Measurements from ENCODE around the gene VSIG8.

Gene VSIG8

GRCh38 chr1:159859767-159860322, 2.6 kb downstream of the VSIG8 start:
- Histone ChIP-seq H3K79me1 (replicated peaks; ENCODE audit: low read length, poor library complexity, severe bottlenecking) (no peaks in the 10 kb centered on the region), H3K23ac (ENCODE audit: low read length in 2 of 2) (no peak overlapping the region), H2BK15ac (ENCODE audit: low read depth, poor library complexity, severe bottlenecking) (peak overlapping the region; percentile 7), H2BK12ac (ENCODE audit: low read length in 2 of 2) (no peak overlapping the region), H3K14ac (ENCODE audit: low read length in 2 of 2) (no peak overlapping the region), H3K36me3 (ENCODE audit: control insufficient read depth in 1 of 2, insufficient read depth in 2 of 2, low read depth in 1 of 2, low read length in 2 of 2) (peaks cover 0 to 16% of the 10 kb centered on the region in 2 experiments), H4K8ac (ENCODE audit: low read length) (no peak overlapping the region), H3K4me1 (ENCODE audit: control insufficient read depth, insufficient read depth, low read depth, low read length) (peaks cover 18% of the 10 kb centered on the region), H3K4me3 (ENCODE audit: insufficient read depth in 1 of 2, low read depth in 1 of 2, low read length in 2 of 2) (no peak overlapping the region), H2AK5ac (ENCODE audit: low read length, severe bottlenecking) (no peak overlapping the region), H3K18ac (ENCODE audit: low read depth in 1 of 2, low read length in 2 of 2) (no peak overlapping the region), H3K9ac (ENCODE audit: low read length) (no peak overlapping the region), H3K4me2 (ENCODE audit: low read length, poor library complexity, severe bottlenecking) (no peak overlapping the region), H2BK5ac (ENCODE audit: low read depth, low read length, poor library complexity, severe bottlenecking) (no peak overlapping the region), H2BK120ac (ENCODE audit: low read depth, low read length) (no peak overlapping the region), H3K9me3 (ENCODE audit: control insufficient read depth, low read length) (no peaks in the 10 kb centered on the region), H3K4ac (ENCODE audit: low read depth in 1 of 2, low read length in 2 of 2) (no peak overlapping the region), H2AFZ (ENCODE audit: low read depth, low read length) (no peak overlapping the region), H3K27me3 (ENCODE audit: control insufficient read depth in 1 of 2, insufficient read depth in 1 of 2, low read length in 2 of 2) (no peaks in the 10 kb centered on the region), H3K27ac (ENCODE audit: low read length, poor library complexity, severe bottlenecking) (no peak overlapping the region), H4K91ac (ENCODE audit: low read length) (no peak overlapping the region)
- DNase-seq, result no peak
- WGBS, result 88% methylated on average over 7 of the region's 7 CpGs

- no peak overlapping the region for H3K4me3 ChIP-seq (ENCODE audit: insufficient read depth in 1 of 2, low read depth in 1 of 2, low read length in 2 of 2)
- no peak overlapping the region for H3K9ac ChIP-seq (ENCODE audit: low read length)
- no peak overlapping the region for H2BK12ac ChIP-seq (ENCODE audit: low read length in 2 of 2)
- no peaks in the 10 kb centered on the region for H3K79me1 ChIP-seq (replicated peaks; ENCODE audit: low read length, poor library complexity, severe bottlenecking)
- peak overlapping the region; percentile 35 for H4K91ac ChIP-seq (ENCODE audit: low read length)
- H3K9me3 ChIP-seq (ENCODE audit: control insufficient read depth, low read length), result no peaks in the 10 kb centered on the region
- H3K27me3 ChIP-seq (ENCODE audit: control insufficient read depth in 1 of 2, insufficient read depth in 1 of 2, low read length in 2 of 2), result no peaks in the 10 kb centered on the region
- H3K4ac ChIP-seq (ENCODE audit: low read depth in 1 of 2, low read length in 2 of 2), result no peak overlapping the region
- H2BK5ac ChIP-seq (ENCODE audit: low read depth, low read length, poor library complexity, severe bottlenecking), result no peak overlapping the region
- H3K14ac ChIP-seq (ENCODE audit: low read length in 2 of 2), result no peak overlapping the region
- H2AK5ac ChIP-seq (ENCODE audit: low read length, severe bottlenecking), result no peak overlapping the region
- H2AFZ ChIP-seq (ENCODE audit: low read depth, low read length), result no peak overlapping the region
- H4K8ac ChIP-seq (ENCODE audit: low read length), result no peak overlapping the region
- 91% methylated on average over 6 of the region's 6 CpGs for WGBS
- peaks cover 21% of the 10 kb centered on the region for H3K4me1 ChIP-seq (ENCODE audit: control insufficient read depth, insufficient read depth, low read depth, low read length)
- H3K36me3 ChIP-seq (ENCODE audit: control insufficient read depth in 1 of 2, insufficient read depth in 2 of 2, low read depth in 1 of 2, low read length in 2 of 2), result peaks cover 0 to 16% of the 10 kb centered on the region in 2 experiments
- H2BK15ac ChIP-seq (ENCODE audit: low read depth, poor library complexity, severe bottlenecking), result no peak overlapping the region
- H3K27ac ChIP-seq (ENCODE audit: low read length, poor library complexity, severe bottlenecking), result no peak overlapping the region
- no peak overlapping the region for H3K4me2 ChIP-seq (ENCODE audit: low read length, poor library complexity, severe bottlenecking)
- H3K18ac ChIP-seq (ENCODE audit: low read depth in 1 of 2, low read length in 2 of 2), result no peak overlapping the region
- no peak for DNase-seq
- H3K23ac ChIP-seq (ENCODE audit: low read length in 2 of 2), result no peak overlapping the region
- H2BK120ac ChIP-seq (ENCODE audit: low read depth, low read length), result no peak overlapping the region
Observed at GRCh38 chr1:159857889-159858288, 4.6 kb downstream of the VSIG8 start.

DNA sequence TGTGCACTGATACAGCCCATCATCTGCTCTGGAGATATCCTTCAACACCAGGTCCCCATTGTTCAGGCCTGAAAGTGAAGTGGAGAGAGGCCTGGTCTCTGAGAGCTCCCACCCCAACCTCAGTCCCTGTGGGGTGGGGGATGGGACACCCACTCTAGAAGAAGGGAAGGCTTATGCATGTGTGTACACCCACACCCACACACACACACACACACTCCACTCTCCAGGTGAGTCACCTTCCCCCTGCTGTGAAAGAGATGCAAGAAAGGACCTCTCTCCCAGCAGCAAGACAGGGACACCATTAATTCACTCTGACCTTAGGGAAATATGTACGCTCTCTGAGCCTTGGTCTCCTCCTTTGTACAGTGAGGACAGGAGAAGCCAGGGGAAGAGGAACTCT, 5.9 kb downstream of the VSIG8 start:
- H3K4me2 ChIP-seq (ENCODE audit: low read length, poor library complexity, severe bottlenecking), result no peak overlapping the region
- H3K14ac ChIP-seq (ENCODE audit: low read length in 2 of 2), result no peak overlapping the region
- H3K23ac ChIP-seq (ENCODE audit: low read length in 2 of 2), result no peak overlapping the region
- no peaks in the 10 kb centered on the region for H3K79me1 ChIP-seq (replicated peaks; ENCODE audit: low read length, poor library complexity, severe bottlenecking)
- no peak overlapping the region for H4K91ac ChIP-seq (ENCODE audit: low read length)
- H3K9me3 ChIP-seq (ENCODE audit: control insufficient read depth, low read length), result no peaks in the 10 kb centered on the region
- no peak overlapping the region for H2BK12ac ChIP-seq (ENCODE audit: low read length in 2 of 2)
- H2BK5ac ChIP-seq (ENCODE audit: low read depth, low read length, poor library complexity, severe bottlenecking), result no peak overlapping the region
- no peak for DNase-seq
- H3K27ac ChIP-seq (ENCODE audit: low read length, poor library complexity, severe bottlenecking), result no peak overlapping the region
- no peaks in the 10 kb centered on the region for H3K27me3 ChIP-seq (ENCODE audit: control insufficient read depth in 1 of 2, insufficient read depth in 1 of 2, low read length in 2 of 2)
- H2BK120ac ChIP-seq (ENCODE audit: low read depth, low read length), result no peak overlapping the region
- no peak overlapping the region for H4K8ac ChIP-seq (ENCODE audit: low read length)
- H2BK15ac ChIP-seq (ENCODE audit: low read depth, poor library complexity, severe bottlenecking), result no peak overlapping the region
- no peak overlapping the region for H3K4ac ChIP-seq (ENCODE audit: low read depth in 1 of 2, low read length in 2 of 2)
- 100% methylated on average over 1 of the region's 1 CpG for WGBS
- no peak overlapping the region for H2AFZ ChIP-seq (ENCODE audit: low read depth, low read length)
- no peak overlapping the region for H2AK5ac ChIP-seq (ENCODE audit: low read length, severe bottlenecking)
- no peak overlapping the region for H3K9ac ChIP-seq (ENCODE audit: low read length)
- H3K18ac ChIP-seq (ENCODE audit: low read depth in 1 of 2, low read length in 2 of 2), result no peak overlapping the region
- H3K4me3 ChIP-seq (ENCODE audit: insufficient read depth in 1 of 2, low read depth in 1 of 2, low read length in 2 of 2), result no peak overlapping the region
- peaks cover 21% of the 10 kb centered on the region for H3K4me1 ChIP-seq (ENCODE audit: control insufficient read depth, insufficient read depth, low read depth, low read length)
- H3K36me3 ChIP-seq (ENCODE audit: control insufficient read depth in 1 of 2, insufficient read depth in 2 of 2, low read depth in 1 of 2, low read length in 2 of 2), result peaks cover 0 to 10% of the 10 kb centered on the region in 2 experiments

- DNase-seq, result no peak
- peak overlapping the region in 1 of 2 experiments; percentile 80 for H3K4me3 ChIP-seq (ENCODE audit: insufficient read depth in 1 of 2, low read depth in 1 of 2, low read length in 2 of 2)
- H2BK12ac ChIP-seq (ENCODE audit: low read length in 2 of 2), result peak overlapping the region; percentile 11 to 78
- no peak overlapping the region for H3K14ac ChIP-seq (ENCODE audit: low read length in 2 of 2)
- peaks cover 5% of the 10 kb centered on the region for H3K79me1 ChIP-seq (replicated peaks; ENCODE audit: low read length, poor library complexity, severe bottlenecking)
- H3K4me1 ChIP-seq (ENCODE audit: control insufficient read depth, insufficient read depth, low read depth, low read length), result peaks cover 21% of the 10 kb centered on the region
- H3K23ac ChIP-seq (ENCODE audit: low read length in 2 of 2), result no peak overlapping the region
- H3K9me3 ChIP-seq (ENCODE audit: control insufficient read depth, low read length), result no peaks in the 10 kb centered on the region
- H4K91ac ChIP-seq (ENCODE audit: low read length), result peak overlapping the region; percentile 75
- no peak overlapping the region for H2AK5ac ChIP-seq (ENCODE audit: low read length, severe bottlenecking)
- no peak overlapping the region for H2BK15ac ChIP-seq (ENCODE audit: low read depth, poor library complexity, severe bottlenecking)
- peak overlapping the region in 1 of 2 experiments; percentile 9 for H3K4ac ChIP-seq (ENCODE audit: low read depth in 1 of 2, low read length in 2 of 2)
- H4K8ac ChIP-seq (ENCODE audit: low read length), result no peak overlapping the region
- no peak overlapping the region for H3K9ac ChIP-seq (ENCODE audit: low read length)
- H3K27me3 ChIP-seq (ENCODE audit: control insufficient read depth in 1 of 2, insufficient read depth in 1 of 2, low read length in 2 of 2), result no peaks in the 10 kb centered on the region
- H3K36me3 ChIP-seq (ENCODE audit: control insufficient read depth in 1 of 2, insufficient read depth in 2 of 2, low read depth in 1 of 2, low read length in 2 of 2), result peaks cover 0 to 10% of the 10 kb centered on the region in 2 experiments
- no peak overlapping the region for H3K27ac ChIP-seq (ENCODE audit: low read length, poor library complexity, severe bottlenecking)
- H3K4me2 ChIP-seq (ENCODE audit: low read length, poor library complexity, severe bottlenecking), result no peak overlapping the region
- 95% methylated on average over 34 of the region's 34 CpGs for WGBS
- H2BK120ac ChIP-seq (ENCODE audit: low read depth, low read length), result no peak overlapping the region
- H3K18ac ChIP-seq (ENCODE audit: low read depth in 1 of 2, low read length in 2 of 2), result no peak overlapping the region
- H2BK5ac ChIP-seq (ENCODE audit: low read depth, low read length, poor library complexity, severe bottlenecking), result no peak overlapping the region
- H2AFZ ChIP-seq (ENCODE audit: low read depth, low read length), result no peak overlapping the region
Observed at GRCh38 chr1:159855709-159856108, 6.7 kb downstream of the VSIG8 start.
